Measurements from ENCODE around the gene APLF. TPM values are rescaled to one million over a fixed set of nuclear protein-coding genes. Genes with fewer than 3 reads are reported as not detected.
"Not testable (repeated sequence)": the region's sequence is repeated elsewhere in the genome, so short reads cannot be mapped to it uniquely, and the experiment has no call there.

The APLF gene
- polyA plus RNA-seq, 4 donors, result 0.27 to 2.5 (median 0.43) TPM

GRCh38 chr2:68579689-68580088 is 112.3 kb downstream of the APLF start:
- Histone ChIP-seq H3K4me1 (ENCODE audit: control insufficient read depth in 3 of 3, insufficient read depth in 2 of 3, low read depth in 1 of 3, low read length in 2 of 3) (no peaks in the 10 kb centered on the region), H3K27me3 (ENCODE audit: control insufficient read depth in 3 of 3, insufficient read depth in 3 of 3, low read length in 3 of 3) (no peaks in the 10 kb centered on the region), H3K36me3 (ENCODE audit: control insufficient read depth in 3 of 3, insufficient read depth in 2 of 3, low read depth in 1 of 3, low read length in 3 of 3) (no peaks in the 10 kb centered on the region), H3K4me3 (ENCODE audit: low read depth in 1 of 3, low read length in 3 of 3) (no peak overlapping the region), H3K27ac (ENCODE audit: low read depth in 1 of 3, low read length in 2 of 3) (no peak overlapping the region), H3K9me3 (ENCODE audit: control insufficient read depth in 2 of 2, insufficient read depth in 1 of 2, low read depth in 1 of 2, low read length in 1 of 2) (no peaks in the 10 kb centered on the region)
- FAIRE-seq (no peak), DNase-seq (no peak)
- WGBS, 3 donors, result 86 to 94% (median 93%) methylated on average over 3 of the region's 3 CpGs

- Histone ChIP-seq H3K4me3 (ENCODE audit: low read depth in 1 of 3, low read length in 3 of 3) (no peak overlapping the region), H3K9me3 (ENCODE audit: control insufficient read depth in 2 of 2, insufficient read depth in 1 of 2, low read depth in 1 of 2, low read length in 1 of 2) (peaks cover 0 to 2% of the 10 kb centered on the region in 2 donors), H3K36me3 (ENCODE audit: control insufficient read depth in 3 of 3, insufficient read depth in 2 of 3, low read depth in 1 of 3, low read length in 3 of 3) (peaks cover 0 to 2% (median 0%) of the 10 kb centered on the region in 3 donors), H3K27me3 (ENCODE audit: control insufficient read depth in 3 of 3, insufficient read depth in 3 of 3, low read length in 3 of 3) (no peaks in the 10 kb centered on the region), H3K4me1 (ENCODE audit: control insufficient read depth in 3 of 3, insufficient read depth in 2 of 3, low read depth in 1 of 3, low read length in 2 of 3) (no peaks in the 10 kb centered on the region), H3K27ac (ENCODE audit: low read depth in 1 of 3, low read length in 2 of 3) (no peak overlapping the region)
- WGBS, 3 donors, result 49 to 68% (median 55%) methylated on average over 2 of the region's 2 CpGs
- FAIRE-seq (no peak), DNase-seq (no peak)
Observed at GRCh38 chr2:68588589-68588988, 121.2 kb downstream of the APLF start.

DNA sequence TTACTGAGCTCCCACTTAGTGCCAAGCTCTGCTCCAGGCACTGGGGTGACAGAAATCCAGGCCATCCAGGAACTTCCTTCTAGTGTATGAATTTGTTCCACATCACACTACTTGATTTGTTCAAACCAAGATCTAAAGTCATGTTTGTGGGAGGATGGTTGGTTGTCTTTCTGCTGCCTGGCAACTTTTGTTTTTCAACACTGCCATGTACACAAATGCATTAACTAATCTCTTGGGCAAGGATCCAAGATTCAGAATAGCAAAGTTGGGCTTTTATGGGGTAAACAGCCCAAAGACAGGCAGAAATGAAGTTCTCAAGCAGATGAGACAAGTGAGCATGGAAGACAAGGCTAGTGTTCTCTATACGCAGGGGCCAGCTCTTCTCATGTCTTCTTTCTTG is 122.6 kb downstream of the APLF start:
- FAIRE-seq (no peak), DNase-seq (no peak)
- no peaks in the 10 kb centered on the region for H3K27me3 ChIP-seq (ENCODE audit: control insufficient read depth in 3 of 3, insufficient read depth in 3 of 3, low read length in 3 of 3)
- H3K9me3 ChIP-seq (ENCODE audit: control insufficient read depth in 2 of 2, insufficient read depth in 1 of 2, low read depth in 1 of 2, low read length in 1 of 2), result peaks cover 0 to 2% of the 10 kb centered on the region in 2 donors
- H3K27ac ChIP-seq (ENCODE audit: low read depth in 1 of 3, low read length in 2 of 3), result no peak overlapping the region
- no peak overlapping the region for H3K4me3 ChIP-seq (ENCODE audit: low read depth in 1 of 3, low read length in 3 of 3)
- WGBS, 3 donors, result 84 to 86% (median 86%) methylated on average over 1 of the region's 1 CpG
- H3K4me1 ChIP-seq (ENCODE audit: control insufficient read depth in 3 of 3, insufficient read depth in 2 of 3, low read depth in 1 of 3, low read length in 2 of 3), result no peaks in the 10 kb centered on the region
- peaks cover 0 to 2% (median 0%) of the 10 kb centered on the region in 3 donors for H3K36me3 ChIP-seq (ENCODE audit: control insufficient read depth in 3 of 3, insufficient read depth in 2 of 3, low read depth in 1 of 3, low read length in 3 of 3)

DNA sequence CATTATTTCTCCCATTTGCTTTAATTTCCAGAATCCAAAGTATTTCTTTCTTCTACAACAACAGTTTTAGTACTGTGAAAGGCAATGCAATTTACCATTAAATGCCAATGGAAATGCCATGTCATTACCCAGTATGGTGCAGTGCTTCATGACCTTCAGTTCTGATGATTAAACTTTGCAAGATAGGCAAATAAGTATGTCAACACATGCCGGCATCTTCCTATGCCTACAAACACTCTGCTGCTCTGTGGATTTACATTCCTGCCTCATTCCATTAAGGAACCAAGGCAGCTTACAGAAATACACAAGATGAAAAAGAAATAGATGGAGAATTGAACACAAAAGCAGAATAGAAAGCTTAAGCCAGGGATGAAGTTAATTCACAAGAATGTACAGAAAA is 123.3 kb downstream of the APLF start:
- Histone ChIP-seq H3K4me3 (ENCODE audit: low read depth in 1 of 3, low read length in 3 of 3) (no peak overlapping the region), H3K4me1 (ENCODE audit: control insufficient read depth in 3 of 3, insufficient read depth in 2 of 3, low read depth in 1 of 3, low read length in 2 of 3) (no peaks in the 10 kb centered on the region), H3K36me3 (ENCODE audit: control insufficient read depth in 3 of 3, insufficient read depth in 2 of 3, low read depth in 1 of 3, low read length in 3 of 3) (peaks cover 0 to 2% (median 0%) of the 10 kb centered on the region in 3 donors), H3K27me3 (ENCODE audit: control insufficient read depth in 3 of 3, insufficient read depth in 3 of 3, low read length in 3 of 3) (no peaks in the 10 kb centered on the region), H3K27ac (ENCODE audit: low read depth in 1 of 3, low read length in 2 of 3) (no peak overlapping the region), H3K9me3 (ENCODE audit: control insufficient read depth in 2 of 2, insufficient read depth in 1 of 2, low read depth in 1 of 2, low read length in 1 of 2) (peaks cover 0 to 2% of the 10 kb centered on the region in 2 donors)
- FAIRE-seq (no peak), DNase-seq (no peak)
- 62 to 70% (median 63%) methylated on average over 1 of the region's 1 CpG for WGBS, 3 donors

DNA sequence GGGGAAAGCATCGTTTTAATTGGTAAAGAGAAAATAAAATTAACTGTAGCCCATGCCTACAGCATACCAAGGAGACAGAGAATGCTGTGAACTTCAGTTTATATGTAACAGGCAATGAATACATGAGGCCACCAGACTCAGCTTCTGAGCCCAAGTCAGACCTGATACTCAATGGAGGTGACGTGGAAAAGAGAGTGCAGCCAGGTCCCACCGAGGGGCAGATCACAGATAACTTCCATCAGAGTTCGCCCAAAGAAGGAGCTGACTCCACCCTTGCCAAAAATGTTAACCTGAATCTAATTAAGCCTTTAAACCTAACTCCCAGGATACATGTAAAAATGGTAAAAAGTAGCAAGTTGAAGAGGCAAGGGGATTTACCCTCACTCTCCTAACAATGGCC is 123.8 kb downstream of the APLF start:
- H3K4me1 ChIP-seq (ENCODE audit: control insufficient read depth in 3 of 3, insufficient read depth in 2 of 3, low read depth in 1 of 3, low read length in 2 of 3), result no peaks in the 10 kb centered on the region
- no peak overlapping the region for H3K4me3 ChIP-seq (ENCODE audit: low read depth in 1 of 3, low read length in 3 of 3)
- H3K9me3 ChIP-seq (ENCODE audit: control insufficient read depth in 2 of 2, insufficient read depth in 1 of 2, low read depth in 1 of 2, low read length in 1 of 2), result peaks cover 0 to 2% of the 10 kb centered on the region in 2 donors
- FAIRE-seq (no peak), DNase-seq (no peak)
- 82 to 87% (median 86%) methylated on average over 4 of the region's 4 CpGs for WGBS, 3 donors
- peaks cover 0 to 2% (median 0%) of the 10 kb centered on the region in 3 donors for H3K36me3 ChIP-seq (ENCODE audit: control insufficient read depth in 3 of 3, insufficient read depth in 2 of 3, low read depth in 1 of 3, low read length in 3 of 3)
- H3K27ac ChIP-seq (ENCODE audit: low read depth in 1 of 3, low read length in 2 of 3), result no peak overlapping the region
- no peaks in the 10 kb centered on the region for H3K27me3 ChIP-seq (ENCODE audit: control insufficient read depth in 3 of 3, insufficient read depth in 3 of 3, low read length in 3 of 3)

GRCh38 chr2:68594041-68594440 is 126.7 kb downstream of the APLF start:
- H3K27me3 ChIP-seq (ENCODE audit: control insufficient read depth in 3 of 3, insufficient read depth in 3 of 3, low read length in 3 of 3), result no peaks in the 10 kb centered on the region
- FAIRE-seq (no peak), DNase-seq (no peak)
- 79 to 97% (median 82%) methylated on average over 1 of the region's 1 CpG for WGBS, 3 donors
- peaks cover 0 to under 1% of the 10 kb centered on the region in 2 donors for H3K9me3 ChIP-seq (ENCODE audit: control insufficient read depth in 2 of 2, insufficient read depth in 1 of 2, low read depth in 1 of 2, low read length in 1 of 2)
- no peak overlapping the region for H3K27ac ChIP-seq (ENCODE audit: low read depth in 1 of 3, low read length in 2 of 3)
- no peaks in the 10 kb centered on the region for H3K36me3 ChIP-seq (ENCODE audit: control insufficient read depth in 3 of 3, insufficient read depth in 2 of 3, low read depth in 1 of 3, low read length in 3 of 3)
- no peaks in the 10 kb centered on the region for H3K4me1 ChIP-seq (ENCODE audit: control insufficient read depth in 3 of 3, insufficient read depth in 2 of 3, low read depth in 1 of 3, low read length in 2 of 3)
- no peak overlapping the region for H3K4me3 ChIP-seq (ENCODE audit: low read depth in 1 of 3, low read length in 3 of 3)

- Histone ChIP-seq H3K27me3 (ENCODE audit: control insufficient read depth in 3 of 3, insufficient read depth in 3 of 3, low read length in 3 of 3) (no peaks in the 10 kb centered on the region), H3K4me1 (ENCODE audit: control insufficient read depth in 3 of 3, insufficient read depth in 2 of 3, low read depth in 1 of 3, low read length in 2 of 3) (no peaks in the 10 kb centered on the region), H3K27ac (ENCODE audit: low read depth in 1 of 3, low read length in 2 of 3) (no peak overlapping the region), H3K4me3 (ENCODE audit: low read depth in 1 of 3, low read length in 3 of 3) (no peak overlapping the region), H3K36me3 (ENCODE audit: control insufficient read depth in 3 of 3, insufficient read depth in 2 of 3, low read depth in 1 of 3, low read length in 3 of 3) (no peaks in the 10 kb centered on the region), H3K9me3 (ENCODE audit: control insufficient read depth in 2 of 2, insufficient read depth in 1 of 2, low read depth in 1 of 2, low read length in 1 of 2) (no peaks in the 10 kb centered on the region)
- DNase-seq, result peak; percentile 48 to 58
- WGBS, 3 donors, result 9 to 28% (median 12%) methylated on average over 5 of the region's 5 CpGs
- no peak for FAIRE-seq
Observed at GRCh38 chr2:68594674-68595492, 127.5 kb downstream of the APLF start.

GRCh38 chr2:68595493-68595785 is 128.1 kb downstream of the APLF start:
- not testable (repeated sequence) for FAIRE-seq; H3K9me3 ChIP-seq (ENCODE audit: control insufficient read depth in 2 of 2, insufficient read depth in 1 of 2, low read depth in 1 of 2, low read length in 1 of 2); H3K4me1 ChIP-seq (ENCODE audit: control insufficient read depth in 3 of 3, insufficient read depth in 2 of 3, low read depth in 1 of 3, low read length in 2 of 3); DNase-seq; H3K4me3 ChIP-seq (ENCODE audit: low read depth in 1 of 3, low read length in 3 of 3); H3K27ac ChIP-seq (ENCODE audit: low read depth in 1 of 3, low read length in 2 of 3); H3K36me3 ChIP-seq (ENCODE audit: control insufficient read depth in 3 of 3, insufficient read depth in 2 of 3, low read depth in 1 of 3, low read length in 3 of 3); H3K27me3 ChIP-seq (ENCODE audit: control insufficient read depth in 3 of 3, insufficient read depth in 3 of 3, low read length in 3 of 3)
- 60 to 69% (median 60%) methylated on average over 2 of the region's 2 CpGs for WGBS, 3 donors

GRCh38 chr2:68600495-68600894 is 133.1 kb downstream of the APLF start:
- 88 to 92% (median 91%) methylated on average over 2 to 3 of the region's 3 CpGs for WGBS, 3 donors
- H3K27me3 ChIP-seq (ENCODE audit: control insufficient read depth in 3 of 3, insufficient read depth in 3 of 3, low read length in 3 of 3); H3K4me3 ChIP-seq (ENCODE audit: low read depth in 1 of 3, low read length in 3 of 3); H3K4me1 ChIP-seq (ENCODE audit: control insufficient read depth in 3 of 3, insufficient read depth in 2 of 3, low read depth in 1 of 3, low read length in 2 of 3); H3K9me3 ChIP-seq (ENCODE audit: control insufficient read depth in 2 of 2, insufficient read depth in 1 of 2, low read depth in 1 of 2, low read length in 1 of 2); DNase-seq; H3K27ac ChIP-seq (ENCODE audit: low read depth in 1 of 3, low read length in 2 of 3); FAIRE-seq; H3K36me3 ChIP-seq (ENCODE audit: control insufficient read depth in 3 of 3, insufficient read depth in 2 of 3, low read depth in 1 of 3, low read length in 3 of 3): not testable (repeated sequence)

Measured in small intestine (tissue), 7 donors.